H1 (cell line): ENCODE data around the gene MSI2. TPM values are rescaled to one million over a fixed set of nuclear protein-coding genes. Genes with fewer than 3 reads are reported as not detected.

ENCODE experiments used
- CTCF ChIA-PET: fragments of 300-600 bp; sonication (Branson Sonifier 250); formaldehyde crosslinking; loops from one replicate; lab custom pipeline; 2021; ENCODE audit not compliant: partially characterized antibody; lab: Charles Lee
- POLR2A ChIA-PET: fragments of 300-600 bp; sonication (Branson Sonifier 250); formaldehyde crosslinking; loops from one replicate; lab custom pipeline; 2021; ENCODE audit warnings: inconsistent platforms; ENCODE audit not compliant: partially characterized antibody; lab: Charles Lee
- DNase-seq, 2 experiments: peaks; one replicate each; pipeline versions ENCODE4 v3.0.0 to v3.0.0-alpha.2; 2010 to 2022; ENCODE audit warnings: low spot score in 2 of 2, low read depth in 1 of 2, mixed read lengths in 1 of 2
- FAIRE-seq: peaks from 2 replicates; lab custom pipeline; 2011; peaks lifted over from hg19 to GRCh38; lab: Jason Lieb, UNC
- H2AFZ ChIP-seq: 2 replicates; pipeline ENCODE4 v1.8.1; 2012; ENCODE audit warnings: low read length, inconsistent platforms
- H2AK5ac ChIP-seq: 2 replicates; pipeline ENCODE4 v1.6.1; 2013; ENCODE audit warnings: low read depth, low read length
- H2BK120ac ChIP-seq: replicated peaks from 2 replicates; pipeline ENCODE3; 2013; ENCODE audit warnings: low read depth, low read length, inconsistent platforms
- H2BK12ac ChIP-seq: 2 replicates; pipeline ENCODE4 v1.6.1; 2013; ENCODE audit warnings: low read depth, low read length
- H2BK15ac ChIP-seq: 2 replicates; pipeline ENCODE4 v1.6.1; 2013; ENCODE audit warnings: low read length
- H2BK20ac ChIP-seq: 2 replicates; pipeline ENCODE4 v1.6.1; 2013; ENCODE audit warnings: low read length
- H2BK5ac ChIP-seq: 2 replicates; pipeline ENCODE4 v1.6.1; 2013; ENCODE audit warnings: low read depth, low read length
- H3K14ac ChIP-seq: 2 replicates; pipeline ENCODE4 v1.6.1; 2013; ENCODE audit warnings: inconsistent platforms; ENCODE audit not compliant: insufficient read length
- H3K18ac ChIP-seq: 2 replicates; pipeline ENCODE4 v1.6.1; 2013; ENCODE audit warnings: low read length; ENCODE audit errors: extremely low read depth
- H3K23ac ChIP-seq: 2 replicates; pipeline ENCODE4 v1.6.1; 2013; ENCODE audit warnings: inconsistent platforms; ENCODE audit not compliant: insufficient read length
- H3K23me2 ChIP-seq: 2 replicates; pipeline ENCODE4 v1.6.1; 2013; ENCODE audit warnings: low read depth, low read length
- H3K27ac ChIP-seq: 2 replicates; pipeline ENCODE4 v1.6.1; 2011; ENCODE audit warnings: low read depth, low read length, inconsistent platforms
- H3K27me3 ChIP-seq, 4 experiments: replicated peaks in 1 of 4; 1 replicate in 1 of 4; 2 replicates in 3 of 4; pipeline versions ENCODE4 v1.6.1 to v1.8.1; 2011 to 2013; ENCODE audit warnings: low read length in 3 of 4, mild to moderate bottlenecking in 3 of 4, inconsistent platforms in 2 of 4, mixed read lengths in 2 of 4, moderate library complexity in 1 of 4; ENCODE audit not compliant: control insufficient read depth in 3 of 4, insufficient read depth in 3 of 4; ENCODE audit errors: extremely low read depth in 1 of 4
- H3K36me3 ChIP-seq, 4 experiments: 2 replicates each; pipeline versions ENCODE4 v1.6.1 to v1.8.1; 2011 to 2013; ENCODE audit warnings: mild to moderate bottlenecking in 4 of 4, low read length in 3 of 4, moderate library complexity in 2 of 4, control low read depth in 1 of 4, inconsistent platforms in 1 of 4; ENCODE audit not compliant: insufficient read depth in 4 of 4, control insufficient read depth in 2 of 4
- H3K4ac ChIP-seq: replicated peaks from 2 replicates; pipeline ENCODE3; 2013; ENCODE audit warnings: low read length, low read depth, mixed read lengths, inconsistent platforms; ENCODE audit not compliant: insufficient read length
- H3K4me1 ChIP-seq, 4 experiments: replicated peaks in 1 of 4; 1 replicate in 1 of 4; 2 replicates in 3 of 4; pipeline versions ENCODE4 v1.6.1 to v1.8.1; 2011 to 2013; ENCODE audit warnings: low read length in 3 of 4, inconsistent platforms in 2 of 4, mixed read lengths in 1 of 4; ENCODE audit not compliant: insufficient read depth in 4 of 4, control insufficient read depth in 3 of 4
- H3K4me2 ChIP-seq, 2 experiments: 2 replicates each; pipeline versions ENCODE4 v1.6.1 to v1.8.1; 2011 to 2013; ENCODE audit warnings: low read depth in 2 of 2, low read length in 2 of 2, control low read depth in 1 of 2, inconsistent platforms in 1 of 2, mild to moderate bottlenecking in 1 of 2; ENCODE audit not compliant: insufficient read depth in 1 of 2
- H3K4me3 ChIP-seq, 4 experiments: fragments of 200-600, 300-600 bp in 1 of 4; sonication (generic), shearing (Covaris generic), sonication (Bioruptor Twin) in 1 of 4; 2 replicates each; pipeline versions ENCODE4 v1.5.1 to v1.8.1; 2011 to 2016; ENCODE audit warnings: low read length in 4 of 4, low read depth in 3 of 4, control low read depth in 2 of 4, inconsistent platforms in 2 of 4, mild to moderate bottlenecking in 2 of 4, mixed read lengths in 1 of 4, moderate library complexity in 1 of 4; ENCODE audit not compliant: insufficient read depth in 2 of 4; ENCODE audit errors: extremely low read depth in 1 of 4
- H3K56ac ChIP-seq: replicated peaks from 2 replicates; pipeline ENCODE3; 2013; ENCODE audit warnings: low read depth, mild to moderate bottlenecking, mixed read lengths, low read length, inconsistent platforms; ENCODE audit not compliant: insufficient read length
- H3K79me1 ChIP-seq: 2 replicates; pipeline ENCODE4 v1.6.1; 2013; ENCODE audit warnings: low read depth, low read length, control low read depth
- H3K79me2 ChIP-seq, 2 experiments: 2 replicates each; pipeline versions ENCODE4 v1.6.1 to v1.8.1; 2012 to 2013; ENCODE audit warnings: low read length in 2 of 2, mild to moderate bottlenecking in 2 of 2, inconsistent platforms in 1 of 2; ENCODE audit not compliant: insufficient read depth in 2 of 2, control insufficient read depth in 1 of 2
- H3K9ac ChIP-seq, 4 experiments: replicated peaks in 1 of 4; 1 replicate in 1 of 4; 2 replicates in 3 of 4; pipeline versions ENCODE4 v1.6.1 to v1.8.1; 2011 to 2013; ENCODE audit warnings: low read depth in 3 of 4, low read length in 3 of 4, control low read depth in 2 of 4, mild to moderate bottlenecking in 2 of 4, moderate library complexity in 2 of 4, inconsistent platforms in 1 of 4; ENCODE audit errors: extremely low read depth in 1 of 4
- H3K9me3 ChIP-seq, 2 experiments: 2 replicates each; pipeline versions ENCODE4 v1.6.1 to v1.8.1; 2012 to 2013; ENCODE audit warnings: mild to moderate bottlenecking in 2 of 2, moderate library complexity in 2 of 2, control low read depth in 1 of 2, inconsistent platforms in 1 of 2, low read depth in 1 of 2, low read length in 1 of 2, mixed read lengths in 1 of 2; ENCODE audit not compliant: insufficient read depth in 2 of 2
- H4K20me1 ChIP-seq, 2 experiments: replicated peaks in 1 of 2; 2 replicates each; pipeline versions ENCODE3 to v1.8.1; 2011 to 2013; ENCODE audit warnings: inconsistent platforms in 2 of 2, low read length in 2 of 2, mild to moderate bottlenecking in 1 of 2; ENCODE audit not compliant: insufficient read depth in 2 of 2, control insufficient read depth in 1 of 2
- H4K5ac ChIP-seq: 2 replicates; pipeline ENCODE4 v1.6.1; 2013; ENCODE audit warnings: low read length, low read depth, mixed read lengths, inconsistent platforms; ENCODE audit not compliant: insufficient read length
- H4K8ac ChIP-seq: 2 replicates; pipeline ENCODE4 v1.8.0; 2013; ENCODE audit warnings: mild to moderate bottlenecking, moderate library complexity, low read length, inconsistent platforms; ENCODE audit not compliant: insufficient read depth; ENCODE audit errors: extremely low read depth
- H4K91ac ChIP-seq: replicated peaks from 2 replicates; pipeline ENCODE3; 2013; ENCODE audit warnings: low read length, mixed read lengths, inconsistent platforms; ENCODE audit not compliant: insufficient read length
- BCL11A ChIP-seq, 2 experiments: IDR thresholded peaks; one replicate each; pipeline ENCODE4 v1.6.1; 2011; ENCODE audit warnings: low read depth in 2 of 2, low read length in 2 of 2, mild to moderate bottlenecking in 2 of 2
- BRCA1 ChIP-seq: IDR thresholded peaks from 2 replicates; pipeline ENCODE4 v1.6.1; 2012; ENCODE audit warnings: low read depth, low read length, improper control_type of control experiment
- CBX8 ChIP-seq: fragments of 300-800, 300-1000 bp; sonication (generic); IDR thresholded peaks from 2 replicates; pipeline ENCODE4 v1.7.1; 2016; ENCODE audit warnings: low read depth, low read length, borderline replicate concordance
- EZH2 ChIP-seq: fragments of 200-600 bp; sonication (generic); IDR thresholded peaks from 2 replicates; pipeline ENCODE4 v1.7.1; 2012; ENCODE audit warnings: low read depth, mild to moderate bottlenecking, moderate library complexity, low read length, inconsistent platforms; ENCODE audit not compliant: severe bottlenecking
- GTF2F1 ChIP-seq: IDR thresholded peaks from 2 replicates; pipeline ENCODE4 v1.6.1; 2012; ENCODE audit warnings: low read depth, low read length, improper control_type of control experiment, borderline replicate concordance
- HDAC2 ChIP-seq, 2 experiments: fragments of 300-600 bp in 1 of 2; sonication (generic) in 1 of 2; IDR thresholded peaks; 2 replicates each; pipeline ENCODE4 v1.6.1; 2011 to 2012; ENCODE audit warnings: low read depth in 2 of 2, low read length in 2 of 2, mild to moderate bottlenecking in 2 of 2, moderate library complexity in 2 of 2, borderline replicate concordance in 1 of 2, inconsistent platforms in 1 of 2
- KDM1A ChIP-seq: fragments of 200-600, 300-600 bp; sonication (generic); IDR thresholded peaks from 2 replicates; pipeline ENCODE4 v1.7.1; 2016; ENCODE audit warnings: mild to moderate bottlenecking, low read length, borderline replicate concordance
- POLR2AphosphoS5 ChIP-seq: IDR thresholded peaks from 2 replicates; pipeline ENCODE4 v1.6.1; 2011; ENCODE audit warnings: low read depth, low read length
- RBBP5 ChIP-seq: IDR thresholded peaks from 2 replicates; pipeline ENCODE4 v1.7.1; 2012; ENCODE audit warnings: low read depth, mild to moderate bottlenecking, inconsistent platforms, low read length, moderate library complexity, borderline replicate concordance
- SP1 ChIP-seq: IDR thresholded peaks from 2 replicates; pipeline ENCODE4 v1.6.1; 2011; ENCODE audit warnings: low read depth, low read length
- TCF12 ChIP-seq: IDR thresholded peaks from 2 replicates; pipeline ENCODE4 v1.6.1; 2011; ENCODE audit warnings: low read depth, mild to moderate bottlenecking, low read length
- WGBS, 2 experiments: shearing (Covaris generic) in 1 of 2; methylation state at CpG; one replicate each; pipeline versions ENCODE4 v1.1.6 to v1.1.7; 2013 to 2015; ENCODE audit warnings: low lambda C conversion rate in 2 of 2, mixed read lengths in 2 of 2, inconsistent platforms in 1 of 2, low coverage in 1 of 2, missing lambda C conversion rate in 1 of 2; ENCODE audit not compliant: insufficient replicate concordance in 2 of 2, insufficient coverage in 1 of 2, insufficient read length in 1 of 2; ENCODE audit errors: extremely low coverage in 1 of 2, missing lambda C conversion rate in 1 of 2; 5-methylcytosine and 5-hydroxymethylcytosine counted together
- polyA plus RNA-seq, 7 experiments: library from polyadenylated mRNA; depleted of rRNA in 3 of 7; stranded (reverse) in 5 of 7; unstranded in 2 of 7; fragments of >200 nt in 5 of 7; fragments of 200-250 nt in 2 of 7; gene quantifications; 1 replicate in 5 of 7; 2 replicates in 1 of 7; 4 replicates in 1 of 7; pipeline versions ENCODE4 v1.2.1 to v1.2.3, GENCODE V29; 2011 to 2013; ENCODE audit warnings: missing spikeins in 2 of 7, mixed read lengths in 2 of 7
- total RNA-seq: library from RNA; stranded (reverse); fragmentation: NEBNext Ultra II Directional; extraction: Animal tissue kit (Norgen Biotek cat#: 25700); gene quantifications from 2 replicates; pipeline ENCODE4 v1.2.1, GENCODE V29; 2021
- TF ChIP-seq, protein P1 (sequence below): IDR thresholded peaks from 2 replicates; pipeline ENCODE4 v1.6.1; 2012; ENCODE audit warnings: inconsistent platforms
- TF ChIP-seq, protein P2 (sequence below): IDR thresholded peaks from 2 replicates; pipeline ENCODE4 v1.6.1; 2011; ENCODE audit warnings: low read length, improper control_type of control experiment

MSI2 gene
- total and polyA plus RNA-seq, 2 of the 8 experiments (the other 6 are each of a cell fraction or from before 2014, with no cell fraction given) = 36.7 to 80.6 TPM

DNA sequence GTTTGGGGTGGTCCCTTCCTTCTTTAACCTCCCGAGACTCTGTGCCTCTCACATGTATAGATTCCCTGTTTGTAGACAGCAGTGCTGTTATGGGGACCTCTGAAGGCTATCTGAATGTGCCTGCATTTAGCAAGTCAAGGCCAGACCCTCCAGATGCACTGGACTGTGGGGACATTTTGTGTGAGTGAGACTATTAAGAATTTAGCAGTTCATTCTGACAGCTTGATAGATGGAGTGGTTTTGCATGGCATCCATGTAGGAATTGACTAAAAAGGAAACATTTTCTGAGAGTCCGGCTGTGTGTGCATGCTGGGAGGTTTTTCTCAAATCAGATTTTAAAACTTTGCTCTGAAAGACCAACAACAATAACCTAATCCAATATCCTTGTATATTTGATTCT lies 226.3 kb downstream of the MSI2 start:
- no peak overlapping the region for H3K27ac ChIP-seq
- no peak overlapping the region for H2AK5ac ChIP-seq
- POLR2A ChIA-PET = no interaction called here
- DNase-seq (no peak), FAIRE-seq (no peak)
- no peak overlapping the region for H3K4me2 ChIP-seq
- no peak overlapping the region for H2BK15ac ChIP-seq
- no peak overlapping the region for H2BK12ac ChIP-seq
- no peak overlapping the region for H3K4me3 ChIP-seq
- H3K18ac ChIP-seq = no peak overlapping the region
- H3K9ac ChIP-seq = no peak overlapping the region
- no peak overlapping the region for H3K56ac ChIP-seq
- no peak overlapping the region for H2BK120ac ChIP-seq
- no peaks in the 10 kb centered on the region; a peak in 2 of 8 replicates for H3K36me3 ChIP-seq
- no peaks in the 10 kb centered on the region; a peak in 2 of 7 replicates for H3K27me3 ChIP-seq
- H4K91ac ChIP-seq = no peak overlapping the region
- no peak overlapping the region for H2BK5ac ChIP-seq
- no peaks in the 10 kb centered on the region for H3K9me3 ChIP-seq
- no peak overlapping the region for H2AFZ ChIP-seq
- H3K79me2 ChIP-seq = peaks cover 0 to 7% of the 10 kb centered on the region in 2 experiments; a peak in 3 of 4 replicates
- no peak overlapping the region for H4K8ac ChIP-seq
- no peak overlapping the region for H3K4ac ChIP-seq
- CTCF ChIA-PET = interaction anchor here (6.4 kb wide), 1 partner anchor 11 kb away, joined by 29 read pairs; no protein-coding TSS in a partner anchor
- H4K20me1 ChIP-seq = peaks cover 6% of the 10 kb centered on the region in 2 experiments
- H4K5ac ChIP-seq = no peak overlapping the region
- H2BK20ac ChIP-seq = no peak overlapping the region
- H3K4me1 ChIP-seq = peaks cover 0 to 9% (median 2%) of the 10 kb centered on the region in 4 experiments; a peak in 4 of 7 replicates
- no peak overlapping the region for H3K23ac ChIP-seq
- peaks cover 9% of the 10 kb centered on the region for H3K79me1 ChIP-seq
- no peaks in the 10 kb centered on the region for H3K23me2 ChIP-seq
- H3K14ac ChIP-seq = no peak overlapping the region
- WGBS, 2 experiments = 91% methylated on average over 2 of the region's 2 CpGs; no CpG with 5 or more reads in 1 of the 2 experiments
- TF ChIP-seq, protein P1, sequence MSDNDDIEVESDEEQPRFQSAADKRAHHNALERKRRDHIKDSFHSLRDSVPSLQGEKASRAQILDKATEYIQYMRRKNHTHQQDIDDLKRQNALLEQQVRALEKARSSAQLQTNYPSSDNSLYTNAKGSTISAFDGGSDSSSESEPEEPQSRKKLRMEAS = no peak
- TF ChIP-seq BRCA1 (no peak), CBX8 (no peak), TCF12 (no peak), BCL11A (IDR thresholded peaks at IDR 0.05; ENCODE audit: low read depth in 2 of 2, low read length in 2 of 2) (no peak), RBBP5 (no peak), HDAC2 (IDR thresholded peaks at IDR 0.05; ENCODE audit: borderline replicate concordance in 1 of 2, low read depth in 2 of 2, low read length in 2 of 2) (no peak), POLR2AphosphoS5 (no peak), GTF2F1 (no peak), EZH2 (no peak), SP1 (no peak), KDM1A (no peak)
- TF ChIP-seq, protein P2, sequence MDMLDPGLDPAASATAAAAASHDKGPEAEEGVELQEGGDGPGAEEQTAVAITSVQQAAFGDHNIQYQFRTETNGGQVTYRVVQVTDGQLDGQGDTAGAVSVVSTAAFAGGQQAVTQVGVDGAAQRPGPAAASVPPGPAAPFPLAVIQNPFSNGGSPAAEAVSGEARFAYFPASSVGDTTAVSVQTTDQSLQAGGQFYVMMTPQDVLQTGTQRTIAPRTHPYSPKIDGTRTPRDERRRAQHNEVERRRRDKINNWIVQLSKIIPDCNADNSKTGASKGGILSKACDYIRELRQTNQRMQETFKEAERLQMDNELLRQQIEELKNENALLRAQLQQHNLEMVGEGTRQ = no peak
